CD4-positive, alpha-beta T cell (primary cell): ENCODE measurements around the gene SH3RF1. TPM values are rescaled to one million over a fixed set of nuclear protein-coding genes. Genes with fewer than 3 reads are reported as not detected.

Source experiments
- ATAC-seq: fragments of 200-7000 bp; cut with Tn5 transposase; one replicate; pipeline ENCODE4 v1.10.0; 2022; ENCODE audit warnings: mild to moderate bottlenecking; ENCODE audit not compliant: poor library complexity
- CTCF ChIA-PET: fragments of 350-600 bp; sonication (Branson Sonifier 250); formaldehyde crosslinking; loops from one replicate; lab custom pipeline; 2021; ENCODE audit warnings: antibody characterized with exemption, inconsistent platforms; lab: Charles Lee
- POLR2A ChIA-PET: fragments of 350-600 bp; sonication (Branson Sonifier 250); formaldehyde crosslinking; loops from one replicate; lab custom pipeline; 2021; ENCODE audit warnings: antibody characterized with exemption, inconsistent platforms; lab: Charles Lee
- DNase-seq, 14 experiments: peaks; one replicate each; pipeline ENCODE4 v3.0.0-alpha.2; 2013 to 2020; ENCODE audit warnings: mixed read lengths in 2 of 14
- H3K27ac ChIP-seq, 2 donors: one replicate each; pipeline versions ENCODE4 v1.5.1 to v1.7.0; 2013; ENCODE audit warnings: low read length in 2 of 2, low read depth in 1 of 2, mild to moderate bottlenecking in 1 of 2
- H3K27me3 ChIP-seq, 2 experiments: 1 replicate in 1 of 2; 2 replicates in 1 of 2; pipeline versions ENCODE4 v1.6.1 to v1.7.0; 2013; ENCODE audit warnings: low read length in 2 of 2, control low read depth in 1 of 2, mild to moderate bottlenecking in 1 of 2, moderate library complexity in 1 of 2; ENCODE audit not compliant: insufficient read depth in 2 of 2, control insufficient read depth in 1 of 2
- H3K36me3 ChIP-seq: one replicate; pipeline ENCODE4 v1.6.1; 2013; ENCODE audit warnings: low read length, control low read depth; ENCODE audit not compliant: insufficient read depth
- H3K4me1 ChIP-seq: one replicate; pipeline ENCODE4 v1.6.1; 2013; ENCODE audit warnings: low read length, control low read depth; ENCODE audit not compliant: insufficient read depth
- H3K4me3 ChIP-seq: one replicate; pipeline ENCODE4 v1.5.1; 2013; ENCODE audit warnings: mild to moderate bottlenecking, low read length, moderate library complexity
- H3K9me3 ChIP-seq, 2 experiments: 1 replicate in 1 of 2; 2 replicates in 1 of 2; pipeline versions ENCODE4 v1.6.1 to v1.7.0; 2013; ENCODE audit warnings: low read length in 2 of 2, mild to moderate bottlenecking in 2 of 2, control low read depth in 1 of 2, moderate library complexity in 1 of 2; ENCODE audit not compliant: control insufficient read depth in 1 of 2, insufficient read depth in 1 of 2
- H3K27ac Mint-ChIP-seq: one replicate; pipeline ENCODE4 v1.8.0; 2020; ENCODE audit warnings: mixed read lengths
- H3K27me3 Mint-ChIP-seq: one replicate; pipeline ENCODE4 v1.8.0; 2021; ENCODE audit warnings: mixed read lengths
- H3K36me3 Mint-ChIP-seq: one replicate; pipeline ENCODE4 v1.8.0; 2021; ENCODE audit warnings: low read depth, mixed read lengths
- H3K4me1 Mint-ChIP-seq: one replicate; pipeline ENCODE4 v1.8.0; 2021; ENCODE audit warnings: low read depth, mixed read lengths
- H3K4me3 Mint-ChIP-seq: one replicate; pipeline ENCODE4 v1.8.0; 2020; ENCODE audit warnings: mild to moderate bottlenecking, mixed read lengths
- H3K9me3 Mint-ChIP-seq: one replicate; pipeline ENCODE4 v1.8.0; 2020; ENCODE audit warnings: mixed read lengths
- intact Hi-C, 2 experiments: fragments of 100-400 bp; cut with DNase I in 1 of 2; cut with micrococcal nuclease in 1 of 2; formaldehyde crosslinking; loops; one replicate each; pipeline versions ENCODE4 v1.15.1 to v1.9.0; 2023 to 2025; cut with DNase I, micrococcal nuclease
- total RNA-seq, 174 experiments: library from RNA in 2 of 174; stranded (reverse) in 2 of 174; gene quantifications; one replicate each; pipeline ENCODE4 v1.2.3 and lab custom pipeline; 2021 to 2026
- TF ChIP-seq, protein P1 (sequence below): fragments of 200-600 bp; IDR thresholded peaks from one replicate; pipeline ENCODE4 v1.8.0; 2022; ENCODE audit warnings: antibody characterized with exemption, mild to moderate bottlenecking

SH3RF1 gene
- total RNA-seq, 2 experiments from 2014 or later: 0.25 TPM; not detected in 1

DNA sequence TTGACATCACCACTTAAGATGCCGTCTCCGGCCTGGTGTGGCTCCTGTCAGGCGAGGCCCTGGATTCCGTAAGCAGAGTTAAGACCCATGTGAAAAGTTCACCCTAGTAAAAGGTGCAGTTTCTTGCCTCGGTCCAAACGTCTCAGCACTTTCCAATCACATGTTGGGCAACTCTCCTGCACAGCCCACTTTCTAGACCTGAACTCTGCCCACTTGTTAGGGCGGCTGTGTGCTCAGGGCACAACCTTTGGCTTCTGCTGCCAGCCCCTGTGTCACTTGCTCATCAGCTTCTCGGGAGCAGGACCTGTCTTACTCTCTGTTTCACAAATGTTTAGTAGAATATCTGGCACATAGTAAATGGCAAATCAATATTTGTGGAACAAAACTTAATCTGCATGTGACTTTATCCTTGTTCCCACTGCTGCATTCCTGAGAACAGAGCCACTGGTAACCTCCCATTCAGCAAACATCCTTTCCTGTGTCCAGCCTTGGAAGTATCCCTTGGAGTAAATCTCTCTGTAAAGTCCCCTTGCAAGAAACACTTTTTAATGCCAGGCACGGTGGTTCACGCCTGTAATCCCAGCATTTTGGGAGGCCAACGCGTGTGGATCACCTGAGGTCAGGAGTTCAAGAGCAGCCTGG lies 38.7 kb upstream of the SH3RF1 start:
- no peak for DNase-seq
- ChIA-PET CTCF (no interaction called here), POLR2A (no interaction called here)
- TF ChIP-seq, protein P1, sequence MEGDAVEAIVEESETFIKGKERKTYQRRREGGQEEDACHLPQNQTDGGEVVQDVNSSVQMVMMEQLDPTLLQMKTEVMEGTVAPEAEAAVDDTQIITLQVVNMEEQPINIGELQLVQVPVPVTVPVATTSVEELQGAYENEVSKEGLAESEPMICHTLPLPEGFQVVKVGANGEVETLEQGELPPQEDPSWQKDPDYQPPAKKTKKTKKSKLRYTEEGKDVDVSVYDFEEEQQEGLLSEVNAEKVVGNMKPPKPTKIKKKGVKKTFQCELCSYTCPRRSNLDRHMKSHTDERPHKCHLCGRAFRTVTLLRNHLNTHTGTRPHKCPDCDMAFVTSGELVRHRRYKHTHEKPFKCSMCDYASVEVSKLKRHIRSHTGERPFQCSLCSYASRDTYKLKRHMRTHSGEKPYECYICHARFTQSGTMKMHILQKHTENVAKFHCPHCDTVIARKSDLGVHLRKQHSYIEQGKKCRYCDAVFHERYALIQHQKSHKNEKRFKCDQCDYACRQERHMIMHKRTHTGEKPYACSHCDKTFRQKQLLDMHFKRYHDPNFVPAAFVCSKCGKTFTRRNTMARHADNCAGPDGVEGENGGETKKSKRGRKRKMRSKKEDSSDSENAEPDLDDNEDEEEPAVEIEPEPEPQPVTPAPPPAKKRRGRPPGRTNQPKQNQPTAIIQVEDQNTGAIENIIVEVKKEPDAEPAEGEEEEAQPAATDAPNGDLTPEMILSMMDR: no peak
- no peaks in the 10 kb centered on the region for H3K4me1 ChIP-seq
- no peak overlapping the region for H3K4me3 Mint-ChIP-seq
- H3K27ac Mint-ChIP-seq: no peak overlapping the region
- peaks cover 5% of the 10 kb centered on the region for H3K27me3 Mint-ChIP-seq
- no peaks in the 10 kb centered on the region for H3K9me3 ChIP-seq
- H3K4me3 ChIP-seq: no peak overlapping the region
- H3K36me3 ChIP-seq: no peaks in the 10 kb centered on the region
- H3K4me1 Mint-ChIP-seq: no peaks in the 10 kb centered on the region
- intact Hi-C loops: no loop called here
- H3K27me3 ChIP-seq: no peaks in the 10 kb centered on the region
- H3K27ac ChIP-seq: no peak overlapping the region
- ATAC-seq: no peak
- H3K36me3 Mint-ChIP-seq: no peaks in the 10 kb centered on the region
- peaks cover 1% of the 10 kb centered on the region for H3K9me3 Mint-ChIP-seq

DNA sequence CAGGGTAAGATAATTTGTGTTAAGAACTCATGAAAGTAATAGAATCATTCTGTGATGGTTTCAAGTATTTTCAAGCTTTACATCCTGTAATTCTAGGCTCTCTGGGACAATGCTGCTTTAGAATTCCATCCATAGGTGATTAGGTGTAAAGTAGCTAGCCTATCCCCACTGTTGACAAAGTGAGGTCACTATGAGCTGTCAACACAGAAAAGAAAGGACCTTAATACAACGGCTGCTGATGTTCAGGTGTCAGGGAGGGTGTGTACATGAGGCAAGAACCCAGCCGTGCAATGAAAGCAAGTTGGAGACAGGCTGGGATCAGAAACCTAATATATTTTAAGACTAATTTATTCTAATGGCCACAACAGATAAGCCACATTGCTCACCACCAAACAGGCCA lies 36.8 kb upstream of the SH3RF1 start:
- DNase-seq: no peak
- intact Hi-C loops: no loop called here
- TF ChIP-seq, protein P1: no peak
- H3K36me3 Mint-ChIP-seq: no peaks in the 10 kb centered on the region
- no peaks in the 10 kb centered on the region for H3K4me1 Mint-ChIP-seq
- no peak overlapping the region for H3K4me3 Mint-ChIP-seq
- ATAC-seq: no peak
- peaks cover 2% of the 10 kb centered on the region for H3K27me3 Mint-ChIP-seq
- no peak overlapping the region for H3K27ac ChIP-seq
- ChIA-PET CTCF (no interaction called here), POLR2A (no interaction called here)
- H3K9me3 Mint-ChIP-seq: peaks cover 1% of the 10 kb centered on the region
- no peaks in the 10 kb centered on the region for H3K4me1 ChIP-seq
- no peaks in the 10 kb centered on the region for H3K27me3 ChIP-seq
- H3K9me3 ChIP-seq: no peaks in the 10 kb centered on the region
- H3K27ac Mint-ChIP-seq: no peak overlapping the region
- H3K36me3 ChIP-seq: no peaks in the 10 kb centered on the region
- no peak overlapping the region for H3K4me3 ChIP-seq

DNA sequence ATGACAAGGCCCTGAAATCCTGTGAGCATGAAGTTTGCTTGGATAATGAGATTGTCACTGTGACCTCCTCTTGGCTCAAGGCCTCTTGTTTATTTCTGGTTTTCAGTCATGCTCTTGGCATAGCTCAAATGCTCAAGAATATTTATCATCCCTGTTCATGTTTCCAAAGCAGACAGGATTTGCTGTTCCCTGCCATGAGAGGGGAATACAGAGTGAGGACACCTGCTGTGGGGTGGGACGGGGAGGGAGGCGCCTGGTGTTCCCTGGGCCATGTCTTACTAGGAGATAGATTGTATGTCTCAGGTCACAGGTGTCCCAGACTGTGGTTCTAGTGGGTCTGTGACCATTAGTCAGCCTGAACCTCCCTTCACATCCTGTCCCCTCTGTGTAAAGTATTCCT lies 34.9 kb upstream of the SH3RF1 start:
- Mint-ChIP-seq H3K27ac (no peak overlapping the region), H3K4me3 (no peak overlapping the region), H3K36me3 (no peaks in the 10 kb centered on the region), H3K9me3 (peaks cover 1% of the 10 kb centered on the region), H3K27me3 (no peaks in the 10 kb centered on the region), H3K4me1 (no peaks in the 10 kb centered on the region)
- ChIA-PET CTCF (no interaction called here), POLR2A (no interaction called here)
- Histone ChIP-seq H3K4me1 (no peaks in the 10 kb centered on the region), H3K4me3 (no peak overlapping the region), H3K9me3 (no peaks in the 10 kb centered on the region), H3K27me3 (no peaks in the 10 kb centered on the region), H3K36me3 (no peaks in the 10 kb centered on the region), H3K27ac (no peak overlapping the region)
- no peak for ATAC-seq
- TF ChIP-seq, protein P1: no peak
- intact Hi-C loops: no loop called here
- DNase-seq: no peak
